SK-N-SH (cell line): ENCODE data around the gene ITFG2. TPM values are rescaled to one million over a fixed set of nuclear protein-coding genes. Genes with fewer than 3 reads are reported as not detected.

Experiments used
- CTCF ChIA-PET: fragments of 300-600, 350-600 bp; formaldehyde crosslinking; extraction: SDS; loops from one replicate; lab custom pipeline; 2021; lab: Yijun Ruan, JAX
- POLR2A ChIA-PET: fragments of 350-600 bp; sonication (Branson Sonifier 250); formaldehyde crosslinking; extraction: SDS; loops from one replicate; lab custom pipeline; 2020; ENCODE audit warnings: antibody characterized with exemption, inconsistent platforms; lab: Yijun Ruan, JAX
- DNase-seq: peaks from one replicate; pipeline ENCODE4 v3.0.0; 2012
- H2AFZ ChIP-seq: fragments of 200-600 bp; sonication (generic); 2 replicates; pipeline ENCODE4 v1.8.1; 2016; ENCODE audit warnings: antibody characterized with exemption, mild to moderate bottlenecking, low read depth
- H3F3A ChIP-seq: fragments of 200-600 bp; sonication (generic); replicated peaks from 2 replicates; pipeline ENCODE3; 2016; ENCODE audit warnings: antibody characterized with exemption, mild to moderate bottlenecking; ENCODE audit not compliant: insufficient read depth
- H3K27ac ChIP-seq, 2 experiments: fragments of 200-500 bp in 1 of 2; fragments of 200-600 bp in 1 of 2; sonication (Bioruptor generic) in 1 of 2; sonication (generic), shearing (Covaris generic) in 1 of 2; 2 replicates each; pipeline versions ENCODE4 v1.5.1 to v1.6.1; 2014 to 2016; ENCODE audit warnings: low read depth in 2 of 2, inconsistent platforms in 1 of 2, low read length in 1 of 2, mild to moderate bottlenecking in 1 of 2, mixed read lengths in 1 of 2
- H3K27me3 ChIP-seq: fragments of 200-600 bp; sonication (generic), shearing (Covaris generic); 2 replicates; pipeline ENCODE4 v1.6.1; 2016; ENCODE audit warnings: mixed run types; ENCODE audit not compliant: insufficient read depth
- H3K36me3 ChIP-seq, 2 experiments: fragments of 200-500 bp in 1 of 2; fragments of 200-600 bp in 1 of 2; sonication (Bioruptor generic) in 1 of 2; sonication (generic) in 1 of 2; replicated peaks in 1 of 2; 2 replicates each; pipeline versions ENCODE3 to v1.5.1; 2014 to 2016; ENCODE audit warnings: low read length in 1 of 2, mild to moderate bottlenecking in 1 of 2; ENCODE audit not compliant: insufficient read depth in 2 of 2, control insufficient read depth in 1 of 2
- H3K4me1 ChIP-seq, 2 experiments: fragments of 200-500 bp in 1 of 2; fragments of 200-600 bp in 1 of 2; sonication (Bioruptor generic) in 1 of 2; sonication (generic), shearing (Covaris generic) in 1 of 2; 2 replicates each; pipeline versions ENCODE4 v1.5.1 to v1.6.1; 2014 to 2016; ENCODE audit warnings: low read depth in 1 of 2, low read length in 1 of 2, mixed run types in 1 of 2; ENCODE audit not compliant: insufficient read depth in 2 of 2, control insufficient read depth in 1 of 2
- H3K4me2 ChIP-seq: fragments of 200-600 bp; sonication (generic), shearing (Covaris generic); 2 replicates; pipeline ENCODE4 v1.6.1; 2017; ENCODE audit warnings: mixed run types
- H3K4me3 ChIP-seq, 2 experiments: fragments of 200-500 bp in 1 of 2; fragments of 200-600 bp in 1 of 2; sonication (Bioruptor generic) in 1 of 2; sonication (generic), shearing (Covaris generic) in 1 of 2; 2 replicates each; pipeline versions ENCODE4 v1.5.1 to v1.8.1; 2014 to 2016; ENCODE audit warnings: low read depth in 2 of 2, inconsistent platforms in 1 of 2, low read length in 1 of 2, mild to moderate bottlenecking in 1 of 2, mixed read lengths in 1 of 2, moderate library complexity in 1 of 2
- H3K79me2 ChIP-seq: fragments of 200-600 bp; sonication (generic); 2 replicates; pipeline ENCODE4 v1.8.1; 2017; ENCODE audit warnings: mild to moderate bottlenecking; ENCODE audit not compliant: insufficient read depth
- H3K9ac ChIP-seq: fragments of 200-600 bp; sonication (generic); 2 replicates; pipeline ENCODE4 v1.6.1; 2017; ENCODE audit warnings: mixed run types
- H3K9me2 ChIP-seq: fragments of 200-600 bp; sonication (generic); 2 replicates; pipeline ENCODE4 v1.6.1; 2017; ENCODE audit warnings: mixed run types
- H3K9me3 ChIP-seq: fragments of 200-600 bp; sonication (generic); 2 replicates; pipeline ENCODE4 v1.6.1; 2017; ENCODE audit warnings: mixed run types, mild to moderate bottlenecking, moderate library complexity
- H4K20me1 ChIP-seq: fragments of 200-600 bp; sonication (generic); 2 replicates; pipeline ENCODE4 v1.6.1; 2017; ENCODE audit warnings: mild to moderate bottlenecking, mixed run types; ENCODE audit not compliant: insufficient read depth
- CTCF ChIP-seq: fragments of 200-600 bp; sonication (generic); IDR thresholded peaks from 2 replicates; pipeline ENCODE4 v1.6.1; 2017; ENCODE audit warnings: antibody characterized with exemption, mild to moderate bottlenecking, moderate library complexity
- ELF1 ChIP-seq: IDR thresholded peaks from 2 replicates; pipeline ENCODE4 v1.4.0; 2012
- EP300 ChIP-seq, 2 experiments: IDR thresholded peaks; 2 replicates each; pipeline versions ENCODE4 v1.4.0 to v1.6.1; 2012; ENCODE audit warnings: borderline replicate concordance in 1 of 2, low read depth in 1 of 2, low read length in 1 of 2
- FOXJ3 ChIP-seq: sonication (generic); formaldehyde crosslinking; IDR thresholded peaks from 2 replicates; pipeline ENCODE4 v1.5.1; 2020; ENCODE audit warnings: mild to moderate bottlenecking, missing genetic modification reagents
- MAX ChIP-seq: IDR thresholded peaks from 2 replicates; pipeline ENCODE4 v1.4.0; 2012; ENCODE audit warnings: low read depth
- MXI1 ChIP-seq: IDR thresholded peaks from 2 replicates; pipeline ENCODE4 v1.6.1; 2012; ENCODE audit warnings: mild to moderate bottlenecking, low read depth, low read length, improper control_type of control experiment
- NFIC ChIP-seq: IDR thresholded peaks from 2 replicates; pipeline ENCODE4 v1.4.0; 2012; ENCODE audit warnings: borderline replicate concordance
- NRF1 ChIP-seq: IDR thresholded peaks from 2 replicates; pipeline ENCODE4 v1.6.1; 2012; ENCODE audit warnings: low read depth, mild to moderate bottlenecking, low read length
- RAD21 ChIP-seq: IDR thresholded peaks from 2 replicates; pipeline ENCODE4 v1.6.1; 2012; ENCODE audit warnings: mild to moderate bottlenecking, low read length
- RFX5 ChIP-seq: IDR thresholded peaks from 2 replicates; pipeline ENCODE4 v1.6.1; 2012; ENCODE audit warnings: mild to moderate bottlenecking, improper control_type of control experiment, low read length
- RXRA ChIP-seq: IDR thresholded peaks from 2 replicates; pipeline ENCODE4 v1.4.0; 2012; ENCODE audit warnings: low read depth, mild to moderate bottlenecking, borderline replicate concordance
- SMC3 ChIP-seq: IDR thresholded peaks from 2 replicates; pipeline ENCODE4 v1.6.1; 2012; ENCODE audit warnings: low read depth, low read length, improper control_type of control experiment
- TAF1 ChIP-seq: IDR thresholded peaks from 2 replicates; pipeline ENCODE4 v1.6.1; 2012; ENCODE audit warnings: low read depth, mild to moderate bottlenecking, low read length, moderate library complexity, borderline replicate concordance
- TEAD4 ChIP-seq: IDR thresholded peaks from 2 replicates; pipeline ENCODE4 v1.4.0; 2012; ENCODE audit warnings: mild to moderate bottlenecking, borderline replicate concordance; ENCODE audit not compliant: insufficient read depth
- WGBS: methylation state at CpG from one replicate; pipeline ENCODE4 v1.1.6; 2017; ENCODE audit warnings: low lambda C conversion rate; 5-methylcytosine and 5-hydroxymethylcytosine counted together
- polyA plus RNA-seq, 3 experiments: library from polyadenylated mRNA; depleted of rRNA; stranded (reverse); fragments of >200 nt; gene quantifications; 2 replicates each; pipeline ENCODE4 v1.2.3, GENCODE V29; 2012

ITFG2 gene
- polyA plus RNA-seq, 1 of the 3 experiments (the other 2 are of a cell fraction) = 27.2 TPM

GRCh38 chr12:2844786-2845185 is 32.3 kb downstream of the ITFG2 start:
- Histone ChIP-seq H3F3A (no peaks in the 10 kb centered on the region), H3K79me2 (no peaks in the 10 kb centered on the region), H3K9me2 (no peaks in the 10 kb centered on the region), H3K9ac (no peak overlapping the region), H4K20me1 (no peaks in the 10 kb centered on the region), H3K4me1 (peaks cover 0 to 6% of the 10 kb centered on the region in 2 experiments; a peak in 1 of 4 replicates), H2AFZ (no peak overlapping the region), H3K4me3 (no peak overlapping the region), H3K36me3 (no peaks in the 10 kb centered on the region), H3K27ac (no peak overlapping the region), H3K4me2 (no peak overlapping the region), H3K9me3 (no peaks in the 10 kb centered on the region), H3K27me3 (no peaks in the 10 kb centered on the region)
- TF ChIP-seq RFX5 = no peak
- POLR2A ChIA-PET = no interaction called here
- CTCF ChIA-PET = interaction anchor here (0.6 to 3.4 kb wide), 11 partner anchors 10 to 355 kb away, joined by 3 to 18 read pairs (median 6); partner anchors contain the start of gene NRIP2
- 84% methylated on average over 9 of the region's 9 CpGs for WGBS
- DNase-seq = no peak

DNA sequence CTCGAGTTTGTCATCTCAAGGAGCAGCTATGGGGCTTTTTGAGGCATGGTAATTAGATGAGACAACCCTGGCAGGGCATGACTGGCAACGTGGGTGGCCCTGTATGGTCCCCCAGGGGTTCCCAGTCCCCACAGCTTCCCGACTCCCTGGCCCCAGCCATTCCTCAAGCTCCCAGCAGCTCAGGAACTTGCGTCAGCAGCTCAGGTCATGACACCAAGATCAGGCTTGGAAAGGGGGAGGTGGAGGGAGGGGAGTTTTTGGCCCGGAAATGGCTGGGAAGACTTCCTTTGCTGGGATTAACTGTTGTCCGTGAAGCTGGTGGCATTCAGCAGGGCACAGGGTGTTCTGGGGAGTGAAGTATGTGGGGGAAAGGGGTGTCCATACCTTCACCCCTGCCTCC is 32.8 kb downstream of the ITFG2 start:
- peaks cover 0 to 6% of the 10 kb centered on the region in 2 experiments; a peak in 1 of 4 replicates for H3K4me1 ChIP-seq
- no peaks in the 10 kb centered on the region for H3F3A ChIP-seq
- no peak overlapping the region for H2AFZ ChIP-seq
- H3K9me3 ChIP-seq = no peaks in the 10 kb centered on the region
- no peaks in the 10 kb centered on the region for H3K9me2 ChIP-seq
- no peaks in the 10 kb centered on the region for H3K36me3 ChIP-seq
- POLR2A ChIA-PET = interaction anchor here (0.9 kb wide), 1 partner anchor 8 kb away, joined by 3 read pairs; no protein-coding TSS in a partner anchor
- no peaks in the 10 kb centered on the region for H3K27me3 ChIP-seq
- TF ChIP-seq TAF1 = no peak
- TF ChIP-seq SMC3 = no peak
- no peak for TF ChIP-seq NFIC
- no peak for TF ChIP-seq MAX
- no peak for TF ChIP-seq ELF1
- no peak for TF ChIP-seq FOXJ3 (CRISPR knock-in tag)
- TF ChIP-seq RAD21 = no peak
- no peak for TF ChIP-seq MXI1
- no peak for TF ChIP-seq TEAD4
- TF ChIP-seq CTCF = no peak
- TF ChIP-seq NRF1 = no peak
- no peak for TF ChIP-seq EP300 (IDR thresholded peaks at IDR 0.05; ENCODE audit: borderline replicate concordance in 1 of 2, low read depth in 1 of 2, low read length in 1 of 2)
- TF ChIP-seq RXRA = no peak
- CTCF ChIA-PET = interaction anchor here (0.7 to 3.4 kb wide), 13 partner anchors 9 to 197 kb away, joined by 3 to 18 read pairs (median 6); partner anchors contain the start of gene NRIP2
- no peak overlapping the region for H3K4me2 ChIP-seq
- H3K79me2 ChIP-seq = no peaks in the 10 kb centered on the region
- no peak overlapping the region for H3K9ac ChIP-seq
- no peak overlapping the region for H3K4me3 ChIP-seq
- H4K20me1 ChIP-seq = no peaks in the 10 kb centered on the region
- no peak for DNase-seq
- H3K27ac ChIP-seq = no peak overlapping the region
- 42% methylated on average over 3 of the region's 6 CpGs for WGBS
